ENCODE measurements around the gene VRK1.

- TF ChIP-seq POLR2A (IDR thresholded peaks at IDR 0.05; ENCODE audit: extremely low read depth, insufficient read length) (no peak), MYC (IDR thresholded peaks at IDR 0.05; ENCODE audit: low read depth, low read length) (no peak)
- TF ChIP-seq, protein P1, sequence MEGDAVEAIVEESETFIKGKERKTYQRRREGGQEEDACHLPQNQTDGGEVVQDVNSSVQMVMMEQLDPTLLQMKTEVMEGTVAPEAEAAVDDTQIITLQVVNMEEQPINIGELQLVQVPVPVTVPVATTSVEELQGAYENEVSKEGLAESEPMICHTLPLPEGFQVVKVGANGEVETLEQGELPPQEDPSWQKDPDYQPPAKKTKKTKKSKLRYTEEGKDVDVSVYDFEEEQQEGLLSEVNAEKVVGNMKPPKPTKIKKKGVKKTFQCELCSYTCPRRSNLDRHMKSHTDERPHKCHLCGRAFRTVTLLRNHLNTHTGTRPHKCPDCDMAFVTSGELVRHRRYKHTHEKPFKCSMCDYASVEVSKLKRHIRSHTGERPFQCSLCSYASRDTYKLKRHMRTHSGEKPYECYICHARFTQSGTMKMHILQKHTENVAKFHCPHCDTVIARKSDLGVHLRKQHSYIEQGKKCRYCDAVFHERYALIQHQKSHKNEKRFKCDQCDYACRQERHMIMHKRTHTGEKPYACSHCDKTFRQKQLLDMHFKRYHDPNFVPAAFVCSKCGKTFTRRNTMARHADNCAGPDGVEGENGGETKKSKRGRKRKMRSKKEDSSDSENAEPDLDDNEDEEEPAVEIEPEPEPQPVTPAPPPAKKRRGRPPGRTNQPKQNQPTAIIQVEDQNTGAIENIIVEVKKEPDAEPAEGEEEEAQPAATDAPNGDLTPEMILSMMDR (IDR thresholded peaks at IDR 0.05; ENCODE audit: low read depth, low read length), result no peak
- TF ChIP-seq, protein P2, sequence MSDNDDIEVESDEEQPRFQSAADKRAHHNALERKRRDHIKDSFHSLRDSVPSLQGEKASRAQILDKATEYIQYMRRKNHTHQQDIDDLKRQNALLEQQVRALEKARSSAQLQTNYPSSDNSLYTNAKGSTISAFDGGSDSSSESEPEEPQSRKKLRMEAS (IDR thresholded peaks at IDR 0.05; ENCODE audit: low read depth, low read length), result no peak
Measured at GRCh38 chr14:96793547-96793946, 3.6 kb upstream of the VRK1 start.
